ENCODE measurements around the gene BCCIP.

The BCCIP gene

GRCh38 chr10:125822878-125823662 is at the start of gene BCCIP, which contains the start of gene UROS:
Gene BCCIP (plus strand): TSS chr10:125823546. CDS start chr10:125823558, 12 bp downstream.
Gene UROS (minus strand): TSS chr10:125823258. CDS start chr10:125816499, 6,759 bp downstream.
- DNase-seq = peak; percentile 92

GRCh38 chr10:125773687-125774543 is 49.4 kb upstream of the BCCIP start:
- no peak for DNase-seq

GRCh38 chr10:125774581-125775191 is 48.7 kb upstream of the BCCIP start:
- no peak for DNase-seq

- no peak for DNase-seq
Measured at GRCh38 chr10:125775491-125776106, 47.7 kb upstream of the BCCIP start, which contains the start of gene MMP21. Gene MMP21 (minus strand): TSS chr10:125775821. CDS start chr10:125775821, 0 bp downstream.

GRCh38 chr10:125777806-125778205 is 45.5 kb upstream of the BCCIP start:
- no peak for DNase-seq

GRCh38 chr10:125778556-125778955 is 44.8 kb upstream of the BCCIP start:
- DNase-seq = no peak

GRCh38 chr10:125779403-125780327 is 43.7 kb upstream of the BCCIP start:
- DNase-seq = no peak

GRCh38 chr10:125781374-125781773 is 42.0 kb upstream of the BCCIP start:
- DNase-seq = no peak

- DNase-seq = no peak
Measured at GRCh38 chr10:125782054-125782453, 41.3 kb upstream of the BCCIP start.

- DNase-seq = no peak
Measured at GRCh38 chr10:125782616-125783015, 40.7 kb upstream of the BCCIP start.

GRCh38 chr10:125783408-125783807 is 39.9 kb upstream of the BCCIP start:
- DNase-seq = no peak

GRCh38 chr10:125783957-125784356 is 39.4 kb upstream of the BCCIP start:
- no peak for DNase-seq

- no peak for DNase-seq
Measured at GRCh38 chr10:125785791-125786190, 37.6 kb upstream of the BCCIP start.

- no peak for DNase-seq
Measured at GRCh38 chr10:125788156-125789034, 35.0 kb upstream of the BCCIP start.

- DNase-seq = no peak
Measured at GRCh38 chr10:125792342-125793300, 30.7 kb upstream of the BCCIP start.

- no peak for DNase-seq
Measured at GRCh38 chr10:125795128-125795527, 28.2 kb upstream of the BCCIP start.

GRCh38 chr10:125795637-125796190 is 27.6 kb upstream of the BCCIP start:
- no peak for DNase-seq

GRCh38 chr10:125797424-125797823 is 25.9 kb upstream of the BCCIP start:
- no peak for DNase-seq

Data from CD4-positive, alpha-beta T cell treated with Interleukin-4 for 1 hour (primary cell).